Stimulated activated CD4-positive, alpha-beta T cell treated with anti-CD3 and anti-CD28 coated beads, Interleukin-2, amount 100 ng/mL, for 24 hours (primary cell): ENCODE measurements around the gene MOGAT1.
"Not testable (repeated sequence)": the region's sequence is repeated elsewhere in the genome, so short reads cannot be mapped to it uniquely, and the experiment has no call there.

Experiments used
- DNase-seq, 2 donors: peaks; one replicate each; pipeline ENCODE4 v3.0.0-alpha.2; 2020

MOGAT1 gene

DNA sequence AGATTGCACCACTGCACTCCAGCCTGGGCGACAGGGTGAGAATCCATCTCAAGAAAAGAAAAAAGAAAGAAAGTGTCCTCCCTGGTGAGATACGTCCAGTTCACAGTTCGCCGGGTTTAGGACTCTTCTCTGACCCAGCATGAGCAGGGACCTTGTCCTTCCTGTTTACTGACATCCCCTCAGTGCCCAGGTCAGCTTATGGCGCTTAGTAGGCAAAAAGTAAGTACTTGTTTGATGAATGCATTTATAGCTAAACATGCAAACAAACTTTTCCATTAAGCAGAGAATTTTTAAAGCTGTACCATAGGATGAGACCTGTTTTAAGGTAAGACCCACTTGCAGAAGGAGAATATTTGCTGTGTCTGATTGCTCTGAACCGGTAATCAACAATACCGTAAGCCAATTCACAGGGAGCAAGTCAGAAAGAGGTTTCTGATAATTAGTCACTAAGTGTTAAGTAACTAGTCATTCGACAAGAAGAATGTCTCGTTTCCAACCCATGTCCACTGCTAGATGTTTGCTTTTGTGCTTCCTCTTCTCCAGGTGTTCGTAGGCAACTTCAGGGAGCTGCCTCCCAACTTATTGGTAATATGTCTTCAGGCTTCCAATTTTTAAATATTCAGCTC is 40.0 kb downstream of the MOGAT1 start:
- DNase-seq, result no peak

DNA sequence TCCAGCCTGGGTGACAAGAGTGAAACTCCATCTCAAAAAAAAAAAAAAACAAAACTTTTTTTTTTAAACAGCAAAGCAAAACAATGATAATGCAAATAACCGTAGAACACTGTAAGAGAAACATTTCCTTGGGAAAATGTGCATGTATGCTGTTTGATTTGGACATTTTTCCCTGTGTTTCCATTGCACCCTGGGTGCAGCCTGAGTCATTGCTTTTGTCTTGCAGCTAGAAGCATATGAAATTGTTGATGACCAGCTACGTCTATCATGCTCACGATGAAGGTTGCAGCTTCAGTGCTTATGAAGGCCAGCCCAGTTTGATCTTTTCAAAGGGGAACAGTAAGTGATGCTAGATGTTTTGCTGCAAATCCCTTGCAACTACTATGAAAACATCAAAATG is 41.5 kb downstream of the MOGAT1 start:
- DNase-seq, result no peak

DNA sequence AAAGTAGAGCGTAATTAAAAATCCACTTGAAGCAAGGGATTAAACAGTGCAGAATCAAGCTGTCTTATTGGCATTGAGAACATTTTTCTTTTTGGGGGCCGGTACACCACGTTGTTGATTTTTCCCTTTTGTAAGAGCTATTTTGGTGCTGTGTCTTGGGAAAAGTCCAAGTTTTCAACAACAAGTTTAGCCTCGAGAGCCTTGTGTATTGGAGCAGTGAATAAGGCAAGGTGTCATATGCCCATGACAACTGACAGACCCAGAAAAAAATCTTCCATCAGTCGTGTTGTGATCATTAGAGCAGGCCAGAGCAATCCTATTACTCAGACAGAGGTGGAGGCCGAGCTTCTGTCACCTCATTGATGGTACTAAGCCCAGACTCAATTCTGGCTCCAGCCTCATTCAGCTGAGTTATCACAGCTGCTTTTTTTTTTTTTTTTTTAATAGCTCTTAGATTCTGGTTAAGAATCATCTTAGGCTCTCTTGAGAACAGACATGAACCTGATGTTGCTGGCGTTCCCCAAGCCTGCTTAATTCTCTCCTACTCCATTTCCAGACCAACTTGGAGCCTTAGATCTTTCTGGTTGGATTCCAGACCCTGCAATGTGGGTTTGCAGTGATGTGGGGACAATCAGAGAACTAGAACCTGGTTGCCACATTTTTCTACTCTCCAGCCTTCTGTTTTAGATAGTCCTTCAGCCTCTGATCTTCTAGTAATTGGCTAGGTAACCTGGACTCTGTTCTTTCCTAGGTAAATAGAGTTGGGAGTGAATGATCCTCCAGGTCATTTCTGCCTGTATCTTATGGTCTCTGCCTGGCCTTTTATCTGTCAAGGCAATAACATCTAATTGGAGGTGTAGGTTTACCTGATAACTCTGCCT is 43.1 kb downstream of the MOGAT1 start:
- DNase-seq, result no peak

DNA sequence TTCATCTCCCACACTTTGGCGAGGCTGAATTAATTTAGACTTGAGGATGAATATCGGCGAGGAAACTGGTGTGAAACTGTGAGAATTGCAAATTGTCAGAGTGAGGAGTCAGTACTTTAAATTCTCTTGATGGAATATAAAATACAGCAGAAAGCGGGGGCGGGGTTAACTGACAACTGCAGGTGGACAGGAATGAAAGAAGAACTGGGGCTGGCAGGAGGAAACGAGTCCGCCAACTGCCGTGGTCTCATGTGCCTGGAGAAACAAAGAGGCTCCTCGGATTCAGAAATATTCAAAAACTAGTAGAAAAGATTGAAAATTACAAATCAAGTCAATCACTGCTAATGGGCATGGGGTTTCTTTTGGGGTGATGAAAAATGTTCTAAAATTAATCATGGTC is 44.3 kb downstream of the MOGAT1 start:
- DNase-seq, result no peak

DNA sequence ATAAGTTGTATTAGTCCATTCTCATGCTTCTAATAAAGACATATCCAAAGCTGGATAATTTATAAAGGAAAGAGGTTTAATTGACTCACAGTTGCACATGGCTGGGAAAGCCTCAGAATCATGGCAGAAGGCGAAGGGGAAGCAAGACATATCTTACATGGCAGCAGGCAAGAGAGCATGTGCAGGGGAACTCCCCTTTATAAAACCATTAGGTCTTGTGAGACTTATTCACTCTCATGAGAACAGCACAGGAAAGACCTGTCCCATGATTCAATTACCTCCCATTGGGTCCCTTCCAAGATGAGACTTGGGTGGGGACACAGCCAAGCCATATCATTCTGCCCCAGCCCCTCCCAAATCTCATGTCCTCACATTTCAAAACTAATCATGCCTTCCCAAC is 48.3 kb downstream of the MOGAT1 start:
- DNase-seq, result not testable (repeated sequence)

DNA sequence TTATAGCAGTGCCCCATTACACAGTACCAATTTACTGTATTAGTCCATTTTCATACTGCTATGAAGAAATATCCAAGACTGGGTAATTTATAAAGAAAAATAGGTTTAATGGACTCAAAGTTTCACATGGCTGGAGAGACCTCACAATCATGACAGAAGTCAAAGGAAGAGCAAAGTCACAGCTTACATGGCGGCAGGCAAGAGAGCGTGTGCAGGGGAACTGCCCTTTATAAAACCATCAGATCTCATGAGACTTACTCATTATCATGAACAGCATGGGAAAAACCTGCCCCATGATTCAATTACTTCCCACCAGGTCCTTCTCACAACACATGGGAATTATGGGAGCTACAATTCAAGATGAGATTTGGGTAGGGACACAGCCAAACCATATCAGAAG is 50.1 kb downstream of the MOGAT1 start:
- not testable (repeated sequence) for DNase-seq

DNA sequence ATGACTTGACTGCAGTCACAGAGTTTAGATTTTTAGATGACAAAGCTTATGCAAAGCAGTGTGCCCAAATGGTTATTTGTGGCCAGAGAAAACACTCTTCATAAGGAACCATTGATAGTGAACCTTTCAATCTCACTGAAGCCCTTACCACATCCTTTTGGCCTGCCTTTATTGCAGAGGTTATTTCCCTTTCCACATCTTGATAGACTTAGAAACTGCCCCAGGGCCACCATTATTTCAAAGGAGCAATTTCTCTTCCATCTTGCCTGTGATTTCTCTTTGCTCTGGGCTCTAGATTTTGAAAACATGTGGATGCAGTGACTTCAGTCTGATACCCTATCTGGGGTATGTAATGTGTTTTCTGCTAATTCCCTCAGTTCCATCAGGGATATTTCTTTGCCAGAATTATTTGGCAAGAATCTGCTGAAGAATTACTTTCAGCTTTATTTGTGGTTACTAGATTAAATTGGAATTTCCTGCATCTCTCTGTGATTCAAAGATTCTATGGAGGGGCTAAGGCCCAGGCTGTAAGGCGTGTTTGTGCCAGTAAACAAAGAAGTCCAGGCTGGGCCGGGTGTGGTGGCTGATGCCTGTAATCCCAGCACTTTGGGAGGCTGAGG is 51.0 kb downstream of the MOGAT1 start:
- DNase-seq, result no peak

DNA sequence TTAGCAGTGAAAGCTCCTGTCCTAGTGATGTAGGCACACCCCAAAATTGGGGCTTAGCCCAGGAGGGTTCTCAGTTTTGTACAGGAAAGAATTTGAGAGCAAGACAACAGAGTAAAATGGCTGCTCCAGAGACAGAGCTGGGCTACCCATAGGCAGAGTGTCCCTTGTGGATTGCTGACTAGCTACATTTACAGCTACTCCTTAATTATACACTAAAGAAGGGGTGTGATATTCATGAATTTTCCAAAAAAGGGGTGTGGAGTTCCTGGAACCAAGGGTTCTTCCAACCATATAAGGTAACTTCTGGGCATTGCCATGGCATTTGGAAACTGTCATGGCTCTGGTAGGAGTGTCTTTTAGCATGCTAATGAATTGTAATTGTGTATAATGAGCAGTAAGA is 52.8 kb downstream of the MOGAT1 start:
- DNase-seq, result no peak

DNA sequence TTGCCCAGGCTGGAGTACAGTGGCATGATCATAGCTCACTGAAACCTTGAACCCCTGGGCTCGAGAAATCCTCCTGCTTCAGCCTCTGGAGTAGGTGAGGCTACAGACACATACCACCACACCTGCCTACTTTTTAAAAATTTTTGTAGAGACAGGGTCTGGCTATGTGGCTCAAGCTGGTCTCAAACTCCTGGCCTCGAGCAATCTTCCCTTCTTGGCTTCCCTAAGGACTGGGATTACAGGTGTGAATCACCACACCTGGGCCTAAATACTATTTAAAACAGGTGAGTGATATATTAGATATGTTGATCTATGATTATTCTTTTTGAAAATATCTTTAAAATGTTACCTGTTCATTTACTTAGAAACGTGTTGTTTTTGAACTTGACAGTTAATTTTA is 57.2 kb downstream of the MOGAT1 start:
- no peak for DNase-seq

DNA sequence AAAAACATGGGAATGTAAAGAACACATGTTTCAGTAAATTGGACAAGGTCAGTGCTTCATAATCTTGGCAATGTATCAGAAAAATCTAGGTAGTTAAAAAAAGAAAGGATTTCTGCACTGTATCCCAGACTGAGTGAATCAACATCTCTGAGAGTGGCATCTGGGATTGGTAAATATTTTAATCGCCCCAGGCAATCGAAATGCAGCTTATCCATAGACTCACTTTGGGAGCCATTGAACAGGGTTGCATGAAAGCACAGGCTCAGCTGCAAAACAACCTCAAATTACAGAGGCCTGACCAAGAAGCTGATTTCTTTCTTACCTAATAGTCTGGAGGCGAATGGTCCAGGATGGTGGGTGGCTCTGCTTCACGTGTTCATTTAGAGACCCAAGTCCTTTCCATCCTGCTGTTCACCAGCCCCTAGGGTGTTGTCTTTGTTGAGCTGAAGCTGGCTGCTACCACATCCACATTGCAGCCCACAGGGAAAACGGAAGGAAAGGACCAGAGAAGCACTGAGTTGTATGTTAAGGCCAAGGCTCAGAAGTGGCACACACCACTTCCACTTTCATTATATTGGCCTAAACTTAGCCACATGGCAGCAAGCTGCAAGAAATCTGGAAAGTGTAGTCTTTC is 59.0 kb downstream of the MOGAT1 start:
- DNase-seq, result no peak

DNA sequence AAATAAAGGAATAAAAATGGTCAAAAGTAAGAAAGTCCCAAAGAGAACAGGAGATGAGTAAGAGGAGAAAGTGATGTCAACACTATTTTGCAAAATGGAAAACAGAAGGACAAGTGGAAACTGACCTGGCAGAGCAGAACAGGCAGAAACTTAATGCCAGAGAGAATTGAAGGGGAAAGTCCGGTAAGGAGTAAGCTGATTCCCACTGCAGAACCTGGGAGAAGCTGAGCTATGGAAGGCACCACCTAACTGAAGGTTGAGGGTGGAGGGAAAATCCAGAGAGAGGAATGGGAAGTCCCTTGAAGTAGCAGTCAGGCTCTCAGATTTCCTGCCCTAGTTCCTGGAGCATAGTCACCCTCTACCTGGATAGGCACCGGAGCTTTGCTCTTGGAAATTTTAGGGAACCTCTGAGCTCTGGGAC is 59.8 kb downstream of the MOGAT1 start:
- no peak for DNase-seq

DNA sequence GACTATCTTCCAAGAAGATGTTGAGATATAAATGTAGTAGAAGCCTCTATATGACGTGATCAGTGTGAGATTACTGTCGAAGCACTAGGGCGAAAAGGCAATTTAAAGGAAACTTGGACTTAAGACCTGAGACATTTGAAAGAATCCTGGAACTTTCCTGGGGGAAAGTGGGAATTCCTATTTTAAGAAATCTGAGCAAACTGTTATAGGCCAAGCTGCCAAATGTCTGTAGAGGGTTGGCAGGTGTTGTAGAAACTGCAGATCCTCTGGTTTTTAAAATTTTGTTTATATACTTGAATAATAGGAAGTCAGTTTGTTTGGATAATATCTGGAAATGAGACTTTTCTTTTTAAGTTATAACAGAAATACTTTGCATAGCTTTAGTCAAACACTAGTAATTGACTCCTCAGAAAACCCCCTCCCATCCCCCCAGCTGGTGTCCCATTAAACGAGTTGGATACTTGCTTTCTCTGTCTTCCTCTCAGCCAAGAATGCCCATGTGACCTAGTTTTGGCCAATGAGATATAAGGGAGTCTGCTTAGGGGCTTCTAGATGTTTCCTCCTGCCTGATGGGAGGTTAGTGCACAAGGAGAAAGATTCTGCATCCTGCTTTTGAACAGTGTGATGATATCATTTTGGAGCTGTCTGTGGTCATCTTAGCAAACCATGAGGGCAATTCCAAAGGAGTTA is 61.2 kb downstream of the MOGAT1 start:
- no peak for DNase-seq

DNA sequence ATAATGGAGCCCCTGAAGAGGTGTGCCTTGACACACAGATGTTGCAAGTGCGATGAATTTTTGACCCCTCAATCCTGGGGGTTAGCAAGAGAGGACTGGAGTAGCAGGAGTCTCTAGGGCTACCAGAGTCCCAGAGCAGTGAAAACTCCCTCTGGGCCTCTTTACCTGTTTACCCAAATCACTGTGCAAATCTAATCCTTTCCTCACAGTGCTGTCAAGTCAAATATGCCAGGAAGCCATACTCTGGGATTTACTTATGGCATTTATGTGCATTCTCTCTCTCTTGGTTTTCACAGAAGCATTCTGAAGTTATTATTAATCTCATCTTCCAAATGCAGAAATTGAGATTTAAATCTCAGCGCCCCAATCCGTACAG is 62.0 kb downstream of the MOGAT1 start:
- DNase-seq, result no peak

DNA sequence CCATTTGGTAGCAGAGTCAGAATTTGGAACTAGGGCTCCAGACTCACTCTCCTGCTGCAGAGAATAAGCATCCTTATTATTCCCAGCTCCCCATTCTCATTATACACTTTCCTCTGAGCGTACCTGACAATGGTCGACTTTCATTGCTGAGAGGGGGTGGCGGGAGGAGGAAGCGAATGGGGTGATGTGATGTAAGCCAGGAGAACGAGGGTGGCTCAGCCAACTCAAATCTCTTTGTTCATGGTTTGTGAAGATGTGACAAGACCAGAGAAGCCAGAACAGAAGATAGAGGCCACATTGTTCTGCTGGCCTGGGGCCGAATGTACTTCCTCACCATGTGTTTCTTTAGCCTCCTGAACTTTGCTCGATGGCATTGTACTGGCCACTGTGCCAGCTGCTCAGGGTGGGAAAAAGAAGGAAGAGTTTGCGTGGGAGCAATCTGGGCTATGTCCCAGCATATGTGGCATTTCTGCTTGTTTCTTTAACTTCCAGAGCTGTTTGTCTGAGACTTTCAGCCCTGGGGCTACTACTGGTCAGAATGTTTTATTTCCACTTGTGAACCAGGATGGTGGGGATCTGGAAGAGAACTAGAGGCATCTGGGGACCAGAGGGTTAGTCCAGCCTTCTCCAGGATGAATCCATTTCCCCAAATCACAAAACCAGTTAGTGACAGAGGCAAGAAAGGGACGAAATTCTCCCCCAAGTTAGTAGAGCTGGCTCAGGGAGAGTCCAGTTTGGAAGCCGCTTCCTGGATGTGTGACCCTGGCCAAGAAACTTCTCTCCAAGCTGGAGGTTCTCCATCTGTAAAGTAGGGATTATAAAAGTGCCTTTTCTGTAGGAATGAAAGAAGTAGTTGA is 62.6 kb downstream of the MOGAT1 start:
- no peak for DNase-seq

DNA sequence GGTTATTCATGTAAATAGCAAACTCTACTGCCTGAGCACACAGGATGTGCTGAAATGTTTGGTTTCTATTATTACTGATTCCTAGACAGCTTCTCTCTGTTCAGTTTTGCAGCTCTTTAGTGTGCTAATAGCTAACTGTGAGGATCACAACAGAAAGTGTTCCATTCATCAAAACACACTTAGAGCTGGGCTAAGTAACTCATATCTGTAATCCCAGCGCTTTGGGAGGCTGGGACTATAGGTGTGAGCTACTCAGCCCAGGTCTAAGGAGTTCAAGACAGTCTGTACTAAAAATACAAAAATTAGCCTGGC is 63.2 kb downstream of the MOGAT1 start:
- no peak for DNase-seq

DNA sequence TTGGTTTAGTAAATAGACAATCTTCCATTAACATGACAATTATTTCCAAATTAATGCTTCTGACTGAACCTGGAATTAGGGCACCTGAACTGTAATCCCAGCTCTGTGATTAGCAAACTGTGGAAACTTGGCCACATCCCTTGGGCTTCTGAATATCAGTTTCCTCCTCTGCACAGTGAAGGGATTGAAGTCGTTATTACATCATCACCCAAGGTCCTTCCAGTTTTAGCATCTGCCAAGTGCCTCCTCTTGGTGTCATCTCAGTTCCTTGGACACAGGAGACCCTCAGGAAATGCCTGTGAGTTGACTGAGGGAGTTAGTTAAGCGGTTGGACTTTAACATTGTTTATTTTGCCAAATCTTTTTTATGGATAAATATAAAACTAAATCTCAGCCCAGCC is 64.8 kb downstream of the MOGAT1 start:
- no peak for DNase-seq

DNA sequence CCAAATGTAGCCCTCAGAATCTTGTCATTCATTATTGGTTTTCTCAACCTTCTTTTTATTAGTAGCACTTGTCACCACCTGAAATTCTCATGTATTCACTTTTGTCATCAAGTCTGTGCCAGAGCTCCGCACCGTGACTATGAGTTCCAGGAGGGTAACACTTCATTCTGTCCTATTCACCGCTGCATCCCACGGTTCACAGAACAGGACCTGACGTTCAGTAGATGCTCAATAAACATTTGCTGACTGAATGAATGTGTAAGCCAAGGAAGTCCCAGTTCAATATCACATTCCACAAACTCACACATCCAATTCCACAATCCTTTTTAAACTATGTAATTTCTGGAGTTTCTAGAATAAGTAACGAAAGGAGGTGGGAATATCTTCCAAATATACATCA is 65.5 kb downstream of the MOGAT1 start:
- DNase-seq, result no peak

DNA sequence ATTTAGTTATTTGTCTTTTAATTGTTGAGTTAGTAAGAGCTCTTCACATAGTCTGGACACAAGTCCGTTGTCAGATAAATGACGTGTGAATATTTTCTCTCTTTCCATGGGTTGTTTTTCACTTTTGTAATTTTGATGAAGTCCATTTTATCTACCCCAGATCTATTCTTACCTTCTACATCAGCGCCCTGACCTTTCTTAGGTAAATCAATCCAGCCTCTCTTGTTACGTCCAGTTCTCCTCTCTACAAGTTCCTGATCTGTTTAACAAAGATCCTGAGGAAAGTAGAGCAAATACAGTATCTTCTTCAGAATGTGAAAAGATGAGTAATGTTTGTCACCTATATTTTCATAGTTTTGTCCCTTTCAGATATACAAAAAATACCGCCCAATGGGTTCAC is 66.9 kb downstream of the MOGAT1 start:
- no peak for DNase-seq

DNA sequence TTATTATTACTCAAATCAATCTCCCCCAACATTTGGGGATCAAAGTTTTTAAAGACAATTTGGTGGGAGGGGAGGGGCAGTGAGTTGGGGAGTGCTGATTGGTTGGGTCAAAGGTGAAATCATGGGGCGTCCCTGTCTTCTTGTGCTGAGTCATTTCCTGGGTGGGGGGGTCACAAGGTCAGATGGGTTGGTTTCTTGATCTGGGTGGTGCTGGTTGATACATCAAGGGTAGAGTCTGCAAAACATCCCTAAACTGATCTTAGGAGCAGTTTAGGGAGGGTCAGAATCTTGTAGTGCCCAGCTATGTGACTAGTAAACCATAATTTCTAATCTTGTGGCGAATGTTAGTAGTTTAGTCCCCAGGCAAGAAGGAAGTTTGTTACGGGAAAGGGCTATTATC is 67.4 kb downstream of the MOGAT1 start:
- DNase-seq, result no peak

DNA sequence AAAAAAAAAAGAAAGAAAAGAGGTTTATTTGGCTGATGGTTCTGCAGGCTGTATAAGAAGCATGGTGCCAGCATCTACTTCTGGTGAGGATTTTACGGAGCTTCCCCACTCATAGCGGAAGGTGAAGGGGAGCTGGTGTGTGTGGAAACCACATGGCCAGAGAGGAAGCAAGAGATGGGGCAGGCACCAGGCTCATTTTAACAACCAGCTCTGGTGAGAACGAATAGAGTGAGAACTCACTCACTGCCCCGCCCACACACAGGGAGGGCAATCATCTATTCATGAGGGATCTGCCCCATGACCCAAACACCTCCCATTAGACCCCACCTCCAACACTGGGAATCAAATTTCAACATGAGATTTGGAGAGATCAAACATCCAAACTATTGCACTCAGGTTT is 68.5 kb downstream of the MOGAT1 start:
- no peak for DNase-seq

DNA sequence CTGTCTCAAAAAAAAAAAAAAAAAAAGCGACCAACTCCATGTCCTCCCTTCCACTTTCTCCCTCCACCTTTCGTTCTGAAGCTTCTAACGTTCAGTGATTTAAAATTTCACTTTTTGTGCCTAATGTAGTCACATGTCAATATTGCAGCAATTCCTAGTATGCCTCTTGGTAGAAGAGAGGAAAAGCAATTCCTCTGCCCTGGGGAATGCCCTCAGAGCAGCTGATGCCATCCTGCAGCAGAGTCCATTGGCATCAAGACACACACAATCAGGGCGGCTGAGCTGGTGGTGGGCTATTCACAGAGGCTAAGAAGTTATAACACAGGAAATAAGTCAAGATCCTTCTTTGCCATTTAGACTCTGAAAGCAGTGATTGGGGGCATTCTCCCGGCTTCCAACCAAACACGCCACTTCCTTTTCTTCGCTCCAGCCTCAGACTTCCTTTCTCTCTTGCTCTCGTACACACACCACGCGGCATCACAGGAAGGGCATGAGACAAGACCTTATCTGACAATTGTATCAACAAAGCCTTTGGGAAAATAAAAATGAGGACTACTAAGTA is 71.9 kb downstream of the MOGAT1 start:
- DNase-seq, result no peak
